ENCODE results near the gene FITM2.
"Not testable (repeated sequence)": the region's sequence is repeated elsewhere in the genome, so short reads cannot be mapped to it uniquely, and the experiment has no call there.

The FITM2 gene

DNA sequence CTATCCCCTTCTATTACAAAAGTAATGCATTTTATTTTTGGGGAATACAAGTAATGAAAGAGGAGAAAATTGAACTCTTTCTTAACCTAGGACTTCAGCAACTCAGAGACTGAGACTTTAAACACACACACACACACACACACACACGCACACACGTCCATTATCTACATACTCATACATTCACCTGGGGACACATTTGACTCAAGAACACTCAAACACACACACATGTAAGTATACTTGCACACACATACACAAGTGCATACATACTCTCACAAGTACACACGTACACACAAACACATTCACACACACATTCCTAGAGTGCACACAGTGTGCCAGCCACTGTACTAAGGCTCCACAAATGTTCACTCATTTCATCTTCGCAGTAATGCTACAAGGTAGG lies 23.7 kb upstream of the FITM2 start:
- no peak overlapping the region for H3K27ac ChIP-seq (ENCODE audit: low read depth, low read length)
- H3K9ac ChIP-seq (ENCODE audit: low read depth in 1 of 2, low read length in 2 of 2) = no peak overlapping the region
- H3K4me1 ChIP-seq (ENCODE audit: control insufficient read depth in 1 of 2, insufficient read depth in 2 of 2, low read length in 2 of 2) = no peaks in the 10 kb centered on the region
- H3K27me3 ChIP-seq (ENCODE audit: control insufficient read depth in 1 of 2, insufficient read depth in 2 of 2, low read length in 2 of 2) = peaks cover 0 to 5% of the 10 kb centered on the region in 2 donors
- H3K4me3 ChIP-seq (ENCODE audit: low read depth in 1 of 2, low read length in 2 of 2) = no peak overlapping the region
- H3K36me3 ChIP-seq (ENCODE audit: control insufficient read depth in 1 of 2, insufficient read depth in 2 of 2, low read length in 2 of 2) = no peaks in the 10 kb centered on the region
- no peaks in the 10 kb centered on the region for H3K9me3 ChIP-seq (ENCODE audit: control insufficient read depth in 1 of 2, low read length in 2 of 2)

DNA sequence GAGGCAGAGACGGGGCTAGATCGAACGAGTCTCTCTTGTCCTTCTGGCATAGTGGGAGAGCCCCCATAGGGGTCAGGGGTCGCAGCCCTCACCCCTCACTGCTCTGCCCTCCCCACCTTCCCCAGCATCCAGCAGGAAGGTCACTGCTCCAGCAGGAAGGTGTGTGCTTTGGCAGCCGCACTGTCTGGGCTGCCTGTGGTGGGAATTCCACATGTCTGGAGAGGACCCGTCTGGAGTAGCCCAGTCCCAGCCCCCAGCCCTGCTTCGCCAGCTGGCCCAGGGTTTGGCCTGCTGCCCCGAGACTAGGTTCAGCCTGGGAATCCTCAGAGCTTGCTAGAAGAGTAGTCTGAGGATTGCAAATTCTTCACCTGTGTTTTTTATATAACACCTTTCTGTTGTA lies 23.3 kb upstream of the FITM2 start:
- peaks cover 0 to 5% of the 10 kb centered on the region in 2 donors for H3K27me3 ChIP-seq (ENCODE audit: control insufficient read depth in 1 of 2, insufficient read depth in 2 of 2, low read length in 2 of 2)

DNA sequence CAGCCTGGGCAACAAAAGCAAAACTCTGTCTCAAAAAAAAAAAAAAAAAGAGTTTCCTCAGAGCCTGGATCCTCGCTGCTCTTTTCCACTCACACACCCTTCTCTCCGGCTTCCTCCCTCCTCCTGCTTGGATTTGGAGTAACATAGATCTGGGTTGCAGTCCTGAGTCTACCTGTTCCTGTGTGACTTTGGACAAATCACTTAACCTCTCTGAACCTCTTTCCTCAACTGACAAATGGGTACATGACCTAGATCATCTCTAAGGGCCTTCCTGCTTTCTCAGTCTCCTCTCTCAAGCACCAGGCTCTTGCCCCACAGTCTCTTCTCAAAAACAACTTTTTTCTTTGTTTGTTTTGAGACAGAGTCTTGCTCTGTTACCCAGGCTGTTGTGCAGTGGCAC lies 20.2 kb upstream of the FITM2 start:
- Histone ChIP-seq H3K27ac (ENCODE audit: low read depth, low read length) (no peak overlapping the region), H3K4me1 (ENCODE audit: control insufficient read depth in 1 of 2, insufficient read depth in 2 of 2, low read length in 2 of 2) (no peaks in the 10 kb centered on the region), H3K36me3 (ENCODE audit: control insufficient read depth in 1 of 2, insufficient read depth in 2 of 2, low read length in 2 of 2) (no peaks in the 10 kb centered on the region), H3K9ac (ENCODE audit: low read depth in 1 of 2, low read length in 2 of 2) (no peak overlapping the region), H3K27me3 (ENCODE audit: control insufficient read depth in 1 of 2, insufficient read depth in 2 of 2, low read length in 2 of 2) (peaks cover 0 to 5% of the 10 kb centered on the region in 2 donors), H3K4me3 (ENCODE audit: low read depth in 1 of 2, low read length in 2 of 2) (no peak overlapping the region), H3K9me3 (ENCODE audit: control insufficient read depth in 1 of 2, low read length in 2 of 2) (no peaks in the 10 kb centered on the region)

More for the DNA sequence above, 23.3 kb upstream of the FITM2 start:
- Histone ChIP-seq H3K9ac (ENCODE audit: low read depth in 1 of 2, low read length in 2 of 2) (no peak overlapping the region), H3K9me3 (ENCODE audit: control insufficient read depth in 1 of 2, low read length in 2 of 2) (no peaks in the 10 kb centered on the region), H3K4me1 (ENCODE audit: control insufficient read depth in 1 of 2, insufficient read depth in 2 of 2, low read length in 2 of 2) (no peaks in the 10 kb centered on the region), H3K36me3 (ENCODE audit: control insufficient read depth in 1 of 2, insufficient read depth in 2 of 2, low read length in 2 of 2) (no peaks in the 10 kb centered on the region), H3K4me3 (ENCODE audit: low read depth in 1 of 2, low read length in 2 of 2) (no peak overlapping the region), H3K27ac (ENCODE audit: low read depth, low read length) (no peak overlapping the region)

DNA sequence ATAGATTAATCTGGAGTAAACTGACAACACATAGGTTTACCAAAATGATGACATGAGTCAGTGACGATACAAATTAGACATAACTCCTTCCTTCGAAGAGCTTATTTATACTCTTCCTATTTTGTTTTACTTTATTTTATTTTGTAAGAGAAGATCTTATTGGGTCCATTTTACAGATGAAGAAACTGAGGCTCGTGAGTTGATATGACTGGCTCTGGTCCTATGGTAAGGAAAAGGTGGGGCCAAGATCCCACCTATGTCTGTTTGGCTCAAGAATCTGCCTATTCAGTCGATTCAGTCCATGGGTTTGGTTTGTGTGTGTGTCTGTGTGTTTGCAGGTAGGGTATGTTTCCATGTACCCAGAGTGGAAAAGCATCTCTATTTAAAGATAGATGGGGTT lies 17.4 kb upstream of the FITM2 start:
- no peak overlapping the region for H3K9ac ChIP-seq (ENCODE audit: low read depth in 1 of 2, low read length in 2 of 2)
- no peaks in the 10 kb centered on the region for H3K36me3 ChIP-seq (ENCODE audit: control insufficient read depth in 1 of 2, insufficient read depth in 2 of 2, low read length in 2 of 2)
- no peaks in the 10 kb centered on the region for H3K9me3 ChIP-seq (ENCODE audit: control insufficient read depth in 1 of 2, low read length in 2 of 2)
- no peak overlapping the region for H3K27ac ChIP-seq (ENCODE audit: low read depth, low read length)
- H3K4me3 ChIP-seq (ENCODE audit: low read depth in 1 of 2, low read length in 2 of 2) = no peak overlapping the region
- H3K4me1 ChIP-seq (ENCODE audit: control insufficient read depth in 1 of 2, insufficient read depth in 2 of 2, low read length in 2 of 2) = peaks cover 6 to 7% of the 10 kb centered on the region in 2 donors
- H3K27me3 ChIP-seq (ENCODE audit: control insufficient read depth in 1 of 2, insufficient read depth in 2 of 2, low read length in 2 of 2) = no peaks in the 10 kb centered on the region

DNA sequence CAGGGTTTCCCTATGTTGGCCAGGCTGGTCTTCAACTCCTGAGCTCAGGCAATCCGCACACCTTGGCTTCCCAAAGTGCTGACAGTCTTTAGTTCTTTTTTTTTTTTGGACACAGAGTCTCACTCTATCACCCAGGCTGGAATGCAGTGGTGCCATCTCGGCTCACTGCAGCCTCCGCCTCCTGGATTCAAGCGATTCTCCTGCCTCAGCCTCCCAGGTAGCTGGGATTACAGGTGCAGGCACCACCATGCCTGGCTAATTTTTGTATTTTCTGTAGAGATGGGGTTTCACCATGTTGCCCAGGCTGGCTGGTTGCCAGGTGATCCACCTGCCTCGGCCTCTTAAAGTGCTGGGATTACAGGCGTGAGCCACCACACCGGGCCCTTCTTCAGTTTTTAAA lies 16.7 kb upstream of the FITM2 start:
- H3K36me3 ChIP-seq (ENCODE audit: control insufficient read depth in 1 of 2, insufficient read depth in 2 of 2, low read length in 2 of 2); H3K4me1 ChIP-seq (ENCODE audit: control insufficient read depth in 1 of 2, insufficient read depth in 2 of 2, low read length in 2 of 2); H3K27ac ChIP-seq (ENCODE audit: low read depth, low read length); H3K27me3 ChIP-seq (ENCODE audit: control insufficient read depth in 1 of 2, insufficient read depth in 2 of 2, low read length in 2 of 2); H3K9me3 ChIP-seq (ENCODE audit: control insufficient read depth in 1 of 2, low read length in 2 of 2); H3K9ac ChIP-seq (ENCODE audit: low read depth in 1 of 2, low read length in 2 of 2); H3K4me3 ChIP-seq (ENCODE audit: low read depth in 1 of 2, low read length in 2 of 2): not testable (repeated sequence)

DNA sequence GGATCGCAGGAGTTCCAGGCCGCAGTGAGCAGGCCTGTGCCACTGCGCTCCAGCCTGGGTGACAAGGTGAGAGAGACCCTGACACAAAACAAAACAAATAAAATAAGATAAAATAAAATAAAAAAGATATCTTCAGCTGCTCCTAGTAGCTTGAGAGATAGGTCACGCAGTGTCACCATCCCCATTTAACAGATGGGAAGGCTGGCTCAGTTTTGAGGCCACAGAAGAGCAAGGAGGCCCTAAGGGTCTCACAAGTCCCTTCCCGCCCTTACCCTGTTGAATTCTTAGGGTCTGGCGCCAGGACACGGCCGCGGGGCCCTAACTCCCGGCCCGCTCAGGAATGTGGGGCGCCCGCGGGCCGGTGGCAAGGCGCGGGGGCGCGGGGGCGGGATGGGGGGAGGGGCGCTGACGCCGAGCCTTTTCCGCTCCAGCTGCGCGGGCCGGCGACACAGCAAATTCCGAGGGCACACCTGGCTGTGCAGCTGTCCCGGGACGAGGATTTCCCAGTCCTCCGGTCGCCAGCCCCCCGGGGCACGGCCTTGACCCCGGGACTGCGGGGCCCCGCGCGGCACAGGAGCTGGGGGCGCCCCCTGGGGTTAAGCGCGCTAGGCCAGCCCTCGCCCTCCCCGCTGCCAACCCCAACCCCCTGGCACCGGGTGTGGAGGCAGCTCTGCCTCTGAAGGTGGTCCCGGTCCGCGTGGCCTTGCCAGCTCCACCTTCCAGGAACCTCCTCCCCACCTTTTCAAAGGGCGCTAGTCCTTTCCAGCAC lies 15.6 kb upstream of the FITM2 start:
- H3K27ac ChIP-seq (ENCODE audit: low read depth, low read length) = no peak overlapping the region
- peaks cover 6 to 7% of the 10 kb centered on the region in 2 donors for H3K4me1 ChIP-seq (ENCODE audit: control insufficient read depth in 1 of 2, insufficient read depth in 2 of 2, low read length in 2 of 2)
- peak overlapping the region in 1 of 2 donors; percentile 33 for H3K9ac ChIP-seq (ENCODE audit: low read depth in 1 of 2, low read length in 2 of 2)
- no peaks in the 10 kb centered on the region for H3K27me3 ChIP-seq (ENCODE audit: control insufficient read depth in 1 of 2, insufficient read depth in 2 of 2, low read length in 2 of 2)
- H3K36me3 ChIP-seq (ENCODE audit: control insufficient read depth in 1 of 2, insufficient read depth in 2 of 2, low read length in 2 of 2) = no peaks in the 10 kb centered on the region
- no peaks in the 10 kb centered on the region for H3K9me3 ChIP-seq (ENCODE audit: control insufficient read depth in 1 of 2, low read length in 2 of 2)
- peak overlapping the region; percentile 36 for H3K4me3 ChIP-seq (ENCODE audit: low read depth in 1 of 2, low read length in 2 of 2)

DNA sequence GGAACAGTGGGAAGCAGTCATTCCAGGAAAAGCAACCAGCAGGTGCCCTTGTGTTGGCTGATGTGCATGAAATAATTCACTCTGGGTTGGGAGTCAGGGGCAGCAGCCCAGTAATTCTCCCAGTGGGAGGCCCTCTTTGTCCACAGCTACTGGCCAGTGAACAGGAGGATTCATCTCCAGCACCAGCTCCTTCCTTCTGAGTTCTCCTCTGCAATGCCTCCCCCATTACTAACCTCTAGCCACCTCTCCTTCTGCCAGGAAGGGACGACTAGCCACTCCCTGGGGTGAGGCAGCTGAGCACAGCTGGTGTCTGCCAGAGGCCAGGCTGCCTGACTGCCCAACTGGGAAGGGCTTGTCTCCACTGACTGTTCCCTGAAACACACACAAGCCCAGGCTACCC lies 13.3 kb upstream of the FITM2 start:
- Histone ChIP-seq H3K4me1 (ENCODE audit: control insufficient read depth in 1 of 2, insufficient read depth in 2 of 2, low read length in 2 of 2) (peaks cover 6 to 7% of the 10 kb centered on the region in 2 donors), H3K27ac (ENCODE audit: low read depth, low read length) (no peak overlapping the region), H3K9ac (ENCODE audit: low read depth in 1 of 2, low read length in 2 of 2) (no peak overlapping the region), H3K9me3 (ENCODE audit: control insufficient read depth in 1 of 2, low read length in 2 of 2) (no peaks in the 10 kb centered on the region), H3K36me3 (ENCODE audit: control insufficient read depth in 1 of 2, insufficient read depth in 2 of 2, low read length in 2 of 2) (no peaks in the 10 kb centered on the region), H3K4me3 (ENCODE audit: low read depth in 1 of 2, low read length in 2 of 2) (no peak overlapping the region), H3K27me3 (ENCODE audit: control insufficient read depth in 1 of 2, insufficient read depth in 2 of 2, low read length in 2 of 2) (no peaks in the 10 kb centered on the region)

DNA sequence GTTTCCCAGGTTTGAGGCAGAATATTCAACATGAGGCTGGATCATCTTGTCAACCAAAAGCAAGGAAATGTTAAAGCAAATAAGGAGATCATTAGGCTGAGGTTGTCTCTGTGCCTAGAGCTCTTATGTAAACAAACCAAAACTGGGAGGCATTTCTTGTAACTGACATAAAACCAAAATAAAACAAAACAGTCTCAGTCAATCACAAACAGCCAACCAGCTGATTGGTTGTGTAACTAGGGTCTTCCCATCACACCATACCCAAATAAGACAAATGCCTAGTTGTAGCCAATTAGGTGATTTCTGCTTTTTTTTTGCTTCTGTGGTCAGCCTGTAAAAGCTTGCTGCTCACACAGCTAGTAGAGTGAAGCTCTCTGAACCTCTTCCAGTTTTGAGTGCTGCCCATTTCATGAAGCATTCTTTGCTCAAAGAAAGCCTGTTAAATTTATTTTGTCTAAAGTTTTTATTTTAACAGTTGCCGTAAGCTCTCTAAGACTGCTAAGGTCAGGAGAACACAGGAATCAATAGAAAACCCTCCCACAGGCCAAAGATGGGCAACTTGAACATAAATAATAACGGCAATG lies 8.9 kb upstream of the FITM2 start:
- H3K27ac ChIP-seq (ENCODE audit: low read depth, low read length) = no peak overlapping the region
- H3K9me3 ChIP-seq (ENCODE audit: control insufficient read depth in 1 of 2, low read length in 2 of 2) = no peaks in the 10 kb centered on the region
- H3K4me3 ChIP-seq (ENCODE audit: low read depth in 1 of 2, low read length in 2 of 2) = no peak overlapping the region
- no peak overlapping the region for H3K9ac ChIP-seq (ENCODE audit: low read depth in 1 of 2, low read length in 2 of 2)
- no peaks in the 10 kb centered on the region for H3K27me3 ChIP-seq (ENCODE audit: control insufficient read depth in 1 of 2, insufficient read depth in 2 of 2, low read length in 2 of 2)
- H3K4me1 ChIP-seq (ENCODE audit: control insufficient read depth in 1 of 2, insufficient read depth in 2 of 2, low read length in 2 of 2) = peaks cover 6 to 7% of the 10 kb centered on the region in 2 donors
- no peaks in the 10 kb centered on the region for H3K36me3 ChIP-seq (ENCODE audit: control insufficient read depth in 1 of 2, insufficient read depth in 2 of 2, low read length in 2 of 2)

DNA sequence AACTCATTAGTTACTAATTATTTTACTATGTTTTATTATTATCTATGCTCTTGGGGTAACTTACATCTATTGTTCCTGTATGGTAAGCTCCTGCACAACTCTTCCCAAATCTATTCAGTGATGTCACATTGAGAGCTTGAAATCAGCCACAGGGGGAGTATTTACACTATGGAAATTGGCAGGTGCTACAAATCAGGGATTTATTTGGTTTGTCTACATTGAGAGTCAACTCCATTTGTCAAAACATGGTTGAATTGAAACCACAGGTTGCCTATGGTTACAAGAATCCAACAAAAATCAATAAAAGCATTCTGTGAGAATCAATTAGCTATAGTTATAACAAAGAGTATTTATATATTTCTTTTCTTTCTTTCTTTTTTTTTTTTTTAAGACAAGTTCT lies 3.9 kb upstream of the FITM2 start:
- H3K27me3 ChIP-seq (ENCODE audit: control insufficient read depth in 1 of 2, insufficient read depth in 2 of 2, low read length in 2 of 2) = no peaks in the 10 kb centered on the region
- no peaks in the 10 kb centered on the region for H3K9me3 ChIP-seq (ENCODE audit: control insufficient read depth in 1 of 2, low read length in 2 of 2)
- no peaks in the 10 kb centered on the region for H3K36me3 ChIP-seq (ENCODE audit: control insufficient read depth in 1 of 2, insufficient read depth in 2 of 2, low read length in 2 of 2)
- H3K27ac ChIP-seq (ENCODE audit: low read depth, low read length) = no peak overlapping the region
- H3K4me1 ChIP-seq (ENCODE audit: control insufficient read depth in 1 of 2, insufficient read depth in 2 of 2, low read length in 2 of 2) = peaks cover 6 to 8% of the 10 kb centered on the region in 2 donors
- H3K4me3 ChIP-seq (ENCODE audit: low read depth in 1 of 2, low read length in 2 of 2) = no peak overlapping the region
- no peak overlapping the region for H3K9ac ChIP-seq (ENCODE audit: low read depth in 1 of 2, low read length in 2 of 2)

DNA sequence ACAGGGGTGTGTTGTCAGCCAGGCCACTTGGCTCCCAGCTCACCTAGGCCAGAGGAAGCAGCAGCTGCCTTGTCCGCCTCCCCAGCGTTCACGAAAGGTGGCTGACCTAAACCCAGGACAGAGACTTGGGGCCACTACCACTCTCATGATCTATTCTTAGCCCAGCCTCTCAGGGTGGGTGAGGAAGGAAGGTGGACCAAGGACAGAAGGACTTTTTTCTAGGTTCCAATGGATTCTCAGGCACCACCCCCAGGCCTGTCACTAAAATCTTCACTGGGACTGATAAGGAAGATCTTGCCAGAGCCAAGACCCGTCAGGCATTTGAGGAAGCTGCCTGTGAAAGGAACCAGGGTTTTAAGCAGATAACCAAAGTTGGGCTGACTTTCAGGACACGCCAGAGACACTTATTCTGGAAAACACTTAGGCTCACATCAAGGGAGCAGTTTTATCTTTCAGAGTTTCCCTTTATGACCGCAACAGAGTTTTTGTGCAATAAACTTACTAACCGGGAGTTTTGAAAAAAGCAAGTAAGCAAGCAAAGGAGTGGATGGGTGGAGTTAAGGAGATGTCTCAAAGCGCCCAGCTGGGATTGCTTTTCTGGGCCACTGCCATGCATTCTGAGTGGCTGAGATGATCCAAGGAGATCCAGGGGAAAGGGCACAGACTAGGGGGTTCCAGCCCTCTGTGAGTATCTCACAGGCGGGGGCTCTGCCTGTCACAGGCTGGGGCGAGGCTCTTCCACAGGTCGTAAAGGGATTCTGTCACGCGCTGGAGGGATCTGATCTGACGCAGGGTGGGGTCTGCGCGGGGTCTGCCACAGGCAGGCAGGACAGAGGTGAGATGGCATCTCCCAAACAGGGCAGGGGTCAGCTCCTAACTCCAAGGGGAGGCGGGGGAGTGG lies 989 bp downstream of the FITM2 start:
- Histone ChIP-seq H3K9ac (ENCODE audit: low read depth in 1 of 2, low read length in 2 of 2) (peak overlapping the region; percentile 65 to 79), H3K4me3 (ENCODE audit: low read depth in 1 of 2, low read length in 2 of 2) (peak overlapping the region; percentile 90 to 99), H3K9me3 (ENCODE audit: control insufficient read depth in 1 of 2, low read length in 2 of 2) (no peaks in the 10 kb centered on the region), H3K27me3 (ENCODE audit: control insufficient read depth in 1 of 2, insufficient read depth in 2 of 2, low read length in 2 of 2) (no peaks in the 10 kb centered on the region), H3K27ac (ENCODE audit: low read depth, low read length) (no peak overlapping the region), H3K4me1 (ENCODE audit: control insufficient read depth in 1 of 2, insufficient read depth in 2 of 2, low read length in 2 of 2) (peaks cover 11 to 14% of the 10 kb centered on the region in 2 donors), H3K36me3 (ENCODE audit: control insufficient read depth in 1 of 2, insufficient read depth in 2 of 2, low read length in 2 of 2) (peaks cover 0 to 11% of the 10 kb centered on the region in 2 donors)
